HepG2 (cell line): ENCODE measurements around the gene ERBB3. TPM values are rescaled to one million over a fixed set of nuclear protein-coding genes. Genes with fewer than 3 reads are reported as not detected.

Experiments used
- CERS6 ChIP-seq: sonication (generic); formaldehyde crosslinking; IDR thresholded peaks from 2 replicates; pipeline ENCODE4 v1.5.0; 2020; ENCODE audit warnings: missing genetic modification reagents
- E2F5 ChIP-seq: sonication (generic); formaldehyde crosslinking; conservative IDR thresholded peaks from 2 replicates; pipeline ENCODE4 v1.4.0; 2020; ENCODE audit warnings: missing genetic modification reagents
- ELF1 ChIP-seq: sonication (generic); formaldehyde crosslinking; IDR thresholded peaks from 2 replicates; pipeline ENCODE4 v1.4.0; 2020; ENCODE audit warnings: missing genetic modification reagents
- JUNB ChIP-seq: sonication (generic); formaldehyde crosslinking; IDR thresholded peaks from 2 replicates; pipeline ENCODE4 v1.8.0; 2022; ENCODE audit warnings: missing genetic modification reagents, mild to moderate bottlenecking, borderline replicate concordance
- KAT7 ChIP-seq: IDR thresholded peaks from 2 replicates; pipeline ENCODE4 v1.6.1; 2018; ENCODE audit warnings: borderline replicate concordance, missing compliant biosample characterization
- KMT2B ChIP-seq: IDR thresholded peaks from 2 replicates; pipeline ENCODE4 v1.6.1; 2016; ENCODE audit warnings: missing genetic modification reagents, missing compliant biosample characterization
- NFIB ChIP-seq: sonication (generic); formaldehyde crosslinking; IDR thresholded peaks from 2 replicates; pipeline ENCODE4 v1.9.0; 2021; ENCODE audit warnings: missing genetic modification reagents, mild to moderate bottlenecking, borderline replicate concordance
- REPIN1 ChIP-seq: sonication (generic); formaldehyde crosslinking; IDR thresholded peaks from 2 replicates; pipeline ENCODE4 v1.8.0; 2022; ENCODE audit warnings: missing genetic modification reagents, low read depth, mild to moderate bottlenecking, borderline replicate concordance
- REST ChIP-seq, 2 experiments: IDR thresholded peaks; 2 replicates each; pipeline ENCODE4 v1.6.1; 2011 to 2012; ENCODE audit warnings: low read length in 2 of 2, borderline replicate concordance in 1 of 2, low read depth in 1 of 2, mild to moderate bottlenecking in 1 of 2, moderate library complexity in 1 of 2
- REXO4 ChIP-seq: sonication (generic); formaldehyde crosslinking; IDR thresholded peaks from 2 replicates; pipeline ENCODE4 v1.8.0; 2022; ENCODE audit warnings: missing genetic modification reagents, mild to moderate bottlenecking, borderline replicate concordance
- TARDBP ChIP-seq: sonication (generic); formaldehyde crosslinking; IDR thresholded peaks from 2 replicates; pipeline ENCODE4 v1.8.0; 2022; ENCODE audit warnings: mild to moderate bottlenecking, missing genetic modification reagents
- THAP11 ChIP-seq: IDR thresholded peaks from 2 replicates; pipeline ENCODE4 v1.6.1; 2016; ENCODE audit warnings: missing biosample characterization, missing genetic modification reagents
- ZBTB49 ChIP-seq: sonication (generic); formaldehyde crosslinking; IDR thresholded peaks from 2 replicates; pipeline ENCODE4 v1.4.0; 2020; ENCODE audit warnings: missing genetic modification reagents, borderline replicate concordance
- ZFY ChIP-seq: sonication (generic); formaldehyde crosslinking; IDR thresholded peaks from 2 replicates; pipeline ENCODE4 v1.4.0; 2020; ENCODE audit warnings: missing genetic modification reagents
- ZNF234 ChIP-seq: sonication (generic); formaldehyde crosslinking; conservative IDR thresholded peaks from 2 replicates; pipeline ENCODE4 v1.5.1; 2020; ENCODE audit warnings: mild to moderate bottlenecking, missing genetic modification reagents
- ZNF24 ChIP-seq: fragments of 450-650 bp; IDR thresholded peaks from 2 replicates; pipeline ENCODE4 v1.6.1; 2017; ENCODE audit warnings: antibody characterized with exemption, mild to moderate bottlenecking
- ZNF263 ChIP-seq: sonication (generic); formaldehyde crosslinking; IDR thresholded peaks from 2 replicates; pipeline ENCODE4 v1.4.0; 2020; ENCODE audit warnings: missing genetic modification reagents
- ZNF501 ChIP-seq: sonication (generic); formaldehyde crosslinking; IDR thresholded peaks from 2 replicates; pipeline ENCODE4 v1.5.1; 2020; ENCODE audit warnings: mild to moderate bottlenecking, moderate library complexity, missing genetic modification reagents
- ZNF530 ChIP-seq: sonication (generic); formaldehyde crosslinking; IDR thresholded peaks from 2 replicates; pipeline ENCODE4 v1.5.0; 2020; ENCODE audit warnings: low read depth, mild to moderate bottlenecking, missing genetic modification reagents
- ZNF549 ChIP-seq: sonication (generic); formaldehyde crosslinking; IDR thresholded peaks from 2 replicates; pipeline ENCODE4 v1.5.0; 2020; ENCODE audit warnings: missing genetic modification reagents
- ZNF563 ChIP-seq: sonication (generic); formaldehyde crosslinking; IDR thresholded peaks from 2 replicates; pipeline ENCODE4 v1.8.0; 2022; ENCODE audit warnings: mild to moderate bottlenecking, moderate library complexity, missing genetic modification reagents
- polyA plus RNA-seq, 8 experiments: library from polyadenylated mRNA; depleted of rRNA in 3 of 8; stranded (reverse) in 7 of 8; unstranded in 1 of 8; fragments of >200 nt; fragmentation: Illumina TruSeq in 4 of 8; extraction: Trizol in 4 of 8; gene quantifications; 2 replicates each; pipeline versions ENCODE4 v1.2.1 to v1.2.3, GENCODE V29; 2011 to 2016; ENCODE audit warnings: low read depth in 4 of 8, missing spikeins in 1 of 8, mixed read lengths in 1 of 8; ENCODE audit not compliant: insufficient read depth in 1 of 8
- total RNA-seq, 5 experiments: library from RNA; depleted of rRNA; stranded (reverse); fragments of >200 nt; fragmentation: Illumina TruSeq; extraction: Trizol; gene quantifications; 2 replicates each; pipeline ENCODE4 v1.2.3, GENCODE V29; 2016; ENCODE audit warnings: low read depth in 1 of 5

The ERBB3 gene
- total and polyA plus RNA-seq, 2 of the 13 experiments (the other 11 are each of a cell fraction or from before 2014, with no cell fraction given): 93.6 to 358 TPM

- peak; percentile 62; the same call in 1 of the 2 replicates for TF ChIP-seq ZNF24
- peak; percentile 89 for TF ChIP-seq ELF1 (CRISPR knock-in tag)
- peak; percentile 87 for TF ChIP-seq THAP11 (CRISPR knock-in tag)
- peak; percentile 84 for TF ChIP-seq ZNF501
- TF ChIP-seq REPIN1: peak; percentile 88
- TF ChIP-seq ZNF263: peak; percentile 100
- TF ChIP-seq TARDBP: peak; percentile 99
- TF ChIP-seq JUNB (CRISPR knock-in tag): peak; percentile 83; the same call in 1 of the 2 replicates
- no peak for TF ChIP-seq ZNF530
- TF ChIP-seq ZNF234: no peak
- TF ChIP-seq ZFY: peak; percentile 50
- TF ChIP-seq NFIB (CRISPR knock-in tag): no peak
- TF ChIP-seq REXO4 (CRISPR knock-in tag): no peak
- TF ChIP-seq REST (IDR thresholded peaks at IDR 0.05; ENCODE audit: borderline replicate concordance in 1 of 2, low read depth in 1 of 2, low read length in 2 of 2): peak in 1 of 2 experiments; percentile 74; a peak in 1 of 4 replicates
- peak; percentile 66; the same call in 1 of the 2 replicates for TF ChIP-seq ZBTB49 (CRISPR knock-in tag)
- no peak for TF ChIP-seq E2F5 (CRISPR knock-in tag)
- TF ChIP-seq ZNF563 (CRISPR knock-in tag): no peak; the same call in 1 of the 2 replicates
- no peak; the same call in 1 of the 2 replicates for TF ChIP-seq KAT7 (CRISPR knock-in tag)
- TF ChIP-seq CERS6: no peak
- TF ChIP-seq KMT2B (CRISPR knock-in tag): peak; percentile 84; the same call in 1 of the 2 replicates
- TF ChIP-seq ZNF549: no peak
Measured at GRCh38 chr12:56081393-56082347, 1.7 kb downstream of the ERBB3 start (continued).
